CD8-positive, alpha-beta memory T cell (primary cell): Measurements from ENCODE around the gene CENPX. TPM values are rescaled to one million over a fixed set of nuclear protein-coding genes. Genes with fewer than 3 reads are reported as not detected.

Experiments used
- CTCF ChIA-PET: fragments of 350-600 bp; sonication (Branson Sonifier 250); formaldehyde crosslinking; loops from one replicate; lab custom pipeline; 2021; ENCODE audit warnings: antibody characterized with exemption; lab: Charles Lee
- POLR2A ChIA-PET: fragments of 350-600 bp; sonication (Branson Sonifier 250); formaldehyde crosslinking; loops from one replicate; lab custom pipeline; 2021; ENCODE audit warnings: antibody characterized with exemption; lab: Charles Lee
- DNase-seq, 5 donors: peaks; one replicate each; pipeline versions ENCODE4 v3.0.0 to v3.0.0-alpha.2; 2020 to 2022; ENCODE audit warnings: mixed read lengths in 1 of 5
- H3K27ac ChIP-seq: one replicate; pipeline ENCODE4 v1.7.0; 2013; ENCODE audit warnings: low read depth, mild to moderate bottlenecking, low read length, moderate library complexity
- H3K27me3 ChIP-seq: 2 replicates; pipeline ENCODE4 v1.7.0; 2013; ENCODE audit warnings: low read length, mild to moderate bottlenecking; ENCODE audit not compliant: insufficient read depth, poor library complexity, severe bottlenecking
- H3K36me3 ChIP-seq: 2 replicates; pipeline ENCODE4 v1.7.0; 2013; ENCODE audit warnings: mild to moderate bottlenecking, low read length, moderate library complexity; ENCODE audit not compliant: insufficient read depth
- H3K4me1 ChIP-seq: 2 replicates; pipeline ENCODE4 v1.7.0; 2013; ENCODE audit warnings: mild to moderate bottlenecking, low read length, moderate library complexity; ENCODE audit not compliant: insufficient read depth
- H3K4me3 ChIP-seq: 2 replicates; pipeline ENCODE4 v1.7.0; 2013; ENCODE audit warnings: mild to moderate bottlenecking, low read length
- H3K9me3 ChIP-seq: 2 replicates; pipeline ENCODE4 v1.7.0; 2013; ENCODE audit warnings: mild to moderate bottlenecking, low read length
- H3K27ac Mint-ChIP-seq, 8 donors: one replicate each; pipeline ENCODE4 v1.8.0; 2020 to 2021; ENCODE audit warnings: mixed read lengths in 8 of 8, mild to moderate bottlenecking in 6 of 8, inconsistent platforms in 3 of 8, moderate library complexity in 3 of 8
- H3K27me3 Mint-ChIP-seq, 2 donors: one replicate each; pipeline ENCODE4 v1.8.0; 2020 to 2021; ENCODE audit warnings: mixed read lengths in 2 of 2, mild to moderate bottlenecking in 1 of 2, moderate library complexity in 1 of 2
- H3K36me3 Mint-ChIP-seq, 3 donors: one replicate each; pipeline ENCODE4 v1.8.0; 2020 to 2021; ENCODE audit warnings: mixed read lengths in 3 of 3, inconsistent platforms in 1 of 3, mild to moderate bottlenecking in 1 of 3
- H3K4me1 Mint-ChIP-seq, 3 donors: one replicate each; pipeline ENCODE4 v1.8.0; 2020 to 2021; ENCODE audit warnings: mixed read lengths in 3 of 3, inconsistent platforms in 1 of 3, mild to moderate bottlenecking in 1 of 3
- H3K4me3 Mint-ChIP-seq, 7 donors: one replicate each; pipeline ENCODE4 v1.8.0; 2020 to 2021; ENCODE audit warnings: mixed read lengths in 7 of 7, mild to moderate bottlenecking in 6 of 7, moderate library complexity in 4 of 7, inconsistent platforms in 2 of 7
- H3K9me3 Mint-ChIP-seq, 5 donors: one replicate each; pipeline ENCODE4 v1.8.0; 2020 to 2022; ENCODE audit warnings: mixed read lengths in 5 of 5, mild to moderate bottlenecking in 3 of 5, moderate library complexity in 2 of 5, inconsistent platforms in 1 of 5
- polyA plus RNA-seq: library from polyadenylated mRNA; unstranded; fragments of 300-500 nt; fragmentation: Illumina TruSeq; gene quantifications from one replicate; pipeline ENCODE4 v1.2.3, GENCODE V29; 2021
- total RNA-seq, 2 experiments: library from RNA; stranded (reverse); gene quantifications; one replicate each; pipeline ENCODE4 v1.2.3, GENCODE V29; 2021

Gene CENPX
- total and polyA plus RNA-seq, 3 experiments from 2014 or later, result 56.7 to 158 (median 143) TPM

GRCh38 chr17:82062984-82063368, 40.3 kb upstream of the CENPX start:
- Mint-ChIP-seq H3K4me1 (peaks cover 8 to 19% (median 11%) of the 10 kb centered on the region in 3 donors), H3K4me3 (peak overlapping the region in 2 of 7 donors; percentile 15 to 72), H3K27ac (no peak overlapping the region), H3K9me3 (no peaks in the 10 kb centered on the region), H3K36me3 (peaks cover 0 to 44% (median 0%) of the 10 kb centered on the region in 3 donors), H3K27me3 (no peaks in the 10 kb centered on the region)
- CTCF ChIA-PET, result no interaction called here
- DNase-seq, result no peak
- H3K36me3 ChIP-seq, result no peaks in the 10 kb centered on the region
- POLR2A ChIA-PET, result no interaction called here
- no peak overlapping the region for H3K4me3 ChIP-seq
- no peak overlapping the region for H3K27ac ChIP-seq
- no peaks in the 10 kb centered on the region for H3K9me3 ChIP-seq
- peaks cover 27% of the 10 kb centered on the region for H3K4me1 ChIP-seq
- H3K27me3 ChIP-seq, result no peaks in the 10 kb centered on the region

GRCh38 chr17:82062076-82062983, 39.7 kb upstream of the CENPX start:
- peaks cover 8 to 19% (median 11%) of the 10 kb centered on the region in 3 donors for H3K4me1 Mint-ChIP-seq
- ChIA-PET CTCF (no interaction called here), POLR2A (no interaction called here)
- peak overlapping the region in 2 of 7 donors; percentile 13 to 28 for H3K4me3 Mint-ChIP-seq
- no peaks in the 10 kb centered on the region for H3K9me3 Mint-ChIP-seq
- peaks cover 0 to 50% (median 0%) of the 10 kb centered on the region in 3 donors for H3K36me3 Mint-ChIP-seq
- H3K4me3 ChIP-seq, result no peak overlapping the region
- no peaks in the 10 kb centered on the region for H3K27me3 ChIP-seq
- no peak overlapping the region for H3K27ac ChIP-seq
- H3K36me3 ChIP-seq, result no peaks in the 10 kb centered on the region
- H3K9me3 ChIP-seq, result no peaks in the 10 kb centered on the region
- peak overlapping the region in 3 of 8 donors; percentile 36 to 73 (median 47) for H3K27ac Mint-ChIP-seq
- DNase-seq, result no peak
- H3K27me3 Mint-ChIP-seq, result no peaks in the 10 kb centered on the region
- H3K4me1 ChIP-seq, result peaks cover 27% of the 10 kb centered on the region

DNA sequence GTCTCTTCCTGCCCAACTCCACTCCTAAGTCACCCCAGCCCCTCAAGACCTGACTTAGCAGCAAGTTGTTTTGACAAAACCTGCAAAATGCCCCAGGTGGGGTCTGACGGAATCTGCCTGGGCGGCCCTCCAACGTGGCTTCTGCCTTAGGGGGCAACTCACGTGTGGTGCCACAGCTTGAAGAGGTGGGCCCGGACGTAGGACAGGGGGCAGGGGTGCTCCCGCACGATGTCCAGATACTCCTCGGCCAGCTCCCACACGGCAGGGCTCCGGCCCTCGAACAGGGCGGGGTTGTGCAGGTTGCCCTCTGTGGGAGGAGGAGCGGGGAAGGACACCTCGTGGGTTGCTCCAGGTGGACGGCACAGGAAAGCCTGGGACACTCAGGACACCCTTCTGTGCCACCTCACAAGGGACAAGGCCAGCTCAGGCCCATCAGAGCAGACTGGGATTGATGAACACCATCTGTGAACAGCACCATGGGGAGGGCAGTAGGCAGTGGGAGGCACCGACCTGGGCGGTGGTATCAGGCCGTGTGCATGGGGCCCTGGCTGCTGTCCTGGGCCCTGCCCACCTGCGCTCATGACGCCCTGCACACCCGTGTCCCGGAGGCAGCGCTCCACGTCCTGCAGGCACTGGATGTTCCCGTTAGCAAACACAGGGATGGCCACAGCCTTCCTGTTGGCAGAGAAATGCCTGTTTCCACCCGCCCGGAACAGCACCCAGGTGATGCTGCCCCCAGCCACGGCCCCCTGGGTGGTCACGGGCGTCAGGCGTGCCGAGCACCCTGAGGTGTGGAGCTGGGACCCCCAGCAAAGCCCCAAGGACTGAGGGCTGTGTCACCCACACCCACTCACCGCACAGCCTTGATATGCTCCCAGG, 38.6 kb upstream of the CENPX start:
- Histone ChIP-seq H3K9me3 (no peaks in the 10 kb centered on the region), H3K27ac (no peak overlapping the region), H3K27me3 (no peaks in the 10 kb centered on the region), H3K4me1 (peaks cover 20% of the 10 kb centered on the region), H3K4me3 (no peak overlapping the region), H3K36me3 (no peaks in the 10 kb centered on the region)
- CTCF ChIA-PET, result no interaction called here
- no peak overlapping the region for H3K4me3 Mint-ChIP-seq
- POLR2A ChIA-PET, result no interaction called here
- H3K27me3 Mint-ChIP-seq, result no peaks in the 10 kb centered on the region
- H3K27ac Mint-ChIP-seq, result no peak overlapping the region
- peaks cover 7 to 16% (median 7%) of the 10 kb centered on the region in 3 donors for H3K4me1 Mint-ChIP-seq
- peaks cover 0 to 58% (median 0%) of the 10 kb centered on the region in 3 donors for H3K36me3 Mint-ChIP-seq
- H3K9me3 Mint-ChIP-seq, result no peaks in the 10 kb centered on the region
- no peak for DNase-seq

DNA sequence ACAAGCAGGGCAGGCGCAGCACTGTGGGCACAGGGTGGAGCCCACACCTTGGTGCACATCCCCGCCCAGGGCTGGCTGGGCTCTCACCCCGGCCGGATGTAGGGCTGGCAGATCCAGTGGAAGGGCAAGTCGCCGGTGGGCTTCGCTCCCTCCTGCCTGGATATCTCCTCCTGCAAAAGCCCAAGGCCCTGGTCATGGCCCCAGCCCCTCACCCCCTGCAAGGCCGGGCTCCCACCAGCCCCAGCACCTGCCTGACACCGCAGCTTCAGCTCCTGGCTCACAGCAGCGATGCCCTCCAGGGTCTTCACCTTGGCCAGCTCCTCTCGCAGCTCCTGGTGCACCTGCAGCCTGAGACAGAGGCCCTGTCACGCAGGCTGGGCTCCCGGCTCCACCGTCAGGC, 37.9 kb upstream of the CENPX start:
- H3K27ac ChIP-seq, result no peak overlapping the region
- no peak overlapping the region for H3K4me3 ChIP-seq
- peaks cover 16% of the 10 kb centered on the region for H3K4me1 ChIP-seq
- Mint-ChIP-seq H3K4me1 (peaks cover 4 to 12% (median 5%) of the 10 kb centered on the region in 3 donors), H3K9me3 (no peaks in the 10 kb centered on the region), H3K36me3 (peaks cover 0 to 64% (median 0%) of the 10 kb centered on the region in 3 donors), H3K27ac (no peak overlapping the region), H3K4me3 (no peak overlapping the region), H3K27me3 (no peaks in the 10 kb centered on the region)
- ChIA-PET POLR2A (no interaction called here), CTCF (no interaction called here)
- H3K27me3 ChIP-seq, result no peaks in the 10 kb centered on the region
- H3K36me3 ChIP-seq, result no peaks in the 10 kb centered on the region
- H3K9me3 ChIP-seq, result no peaks in the 10 kb centered on the region
- DNase-seq, result no peak

DNA sequence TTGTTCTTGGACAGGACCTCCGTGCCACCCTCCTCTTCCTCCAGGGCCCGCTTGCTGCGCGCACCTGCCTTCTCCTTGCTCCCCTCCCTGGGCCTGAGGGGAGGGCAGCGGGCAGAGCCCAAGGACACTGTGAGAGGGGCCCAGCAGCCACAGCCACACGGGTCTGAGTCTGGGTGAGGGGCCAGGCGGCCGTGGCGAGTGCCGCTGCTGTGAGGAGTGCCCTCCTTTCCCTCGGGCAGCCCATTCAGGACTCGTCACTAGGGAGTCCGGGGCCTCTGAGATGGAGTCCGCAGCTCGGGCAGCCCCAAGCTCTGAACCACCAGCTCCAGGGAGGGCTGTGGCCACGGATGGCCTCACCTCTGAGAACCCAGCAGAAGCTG, 37.3 kb upstream of the CENPX start:
- Mint-ChIP-seq H3K27ac (peak overlapping the region in 2 of 8 donors; percentile 16 to 50), H3K36me3 (peaks cover 0 to 69% (median 0%) of the 10 kb centered on the region in 3 donors), H3K4me1 (peaks cover 4 to 12% (median 5%) of the 10 kb centered on the region in 3 donors), H3K4me3 (no peak overlapping the region), H3K27me3 (no peaks in the 10 kb centered on the region), H3K9me3 (no peaks in the 10 kb centered on the region)
- ChIA-PET CTCF (no interaction called here), POLR2A (no interaction called here)
- Histone ChIP-seq H3K9me3 (no peaks in the 10 kb centered on the region), H3K27me3 (no peaks in the 10 kb centered on the region), H3K36me3 (no peaks in the 10 kb centered on the region), H3K4me1 (peaks cover 16% of the 10 kb centered on the region), H3K27ac (no peak overlapping the region), H3K4me3 (no peak overlapping the region)
- no peak for DNase-seq

GRCh38 chr17:82059272-82060000, 36.8 kb upstream of the CENPX start:
- Histone ChIP-seq H3K36me3 (no peaks in the 10 kb centered on the region), H3K4me3 (no peak overlapping the region), H3K9me3 (no peaks in the 10 kb centered on the region), H3K27me3 (no peaks in the 10 kb centered on the region), H3K27ac (no peak overlapping the region), H3K4me1 (peaks cover 10% of the 10 kb centered on the region)
- Mint-ChIP-seq H3K4me3 (no peak overlapping the region), H3K4me1 (peaks cover 4 to 6% (median 5%) of the 10 kb centered on the region in 3 donors), H3K27me3 (no peaks in the 10 kb centered on the region), H3K36me3 (peaks cover 0 to 74% (median 0%) of the 10 kb centered on the region in 3 donors), H3K9me3 (no peaks in the 10 kb centered on the region), H3K27ac (peak overlapping the region in 1 of 8 donors; percentile 54)
- CTCF ChIA-PET, result no interaction called here
- POLR2A ChIA-PET, result no interaction called here
- no peak for DNase-seq

- POLR2A ChIA-PET, result no interaction called here
- no peak for DNase-seq
- no peaks in the 10 kb centered on the region for H3K9me3 Mint-ChIP-seq
- peaks cover 0 to 74% (median 0%) of the 10 kb centered on the region in 3 donors for H3K36me3 Mint-ChIP-seq
- Histone ChIP-seq H3K4me3 (no peak overlapping the region), H3K4me1 (peaks cover 5% of the 10 kb centered on the region), H3K27me3 (no peaks in the 10 kb centered on the region), H3K36me3 (no peaks in the 10 kb centered on the region), H3K27ac (no peak overlapping the region), H3K9me3 (no peaks in the 10 kb centered on the region)
- peak overlapping the region in 1 of 8 donors; percentile 21 for H3K27ac Mint-ChIP-seq
- no peak overlapping the region for H3K4me3 Mint-ChIP-seq
- CTCF ChIA-PET, result no interaction called here
- H3K27me3 Mint-ChIP-seq, result no peaks in the 10 kb centered on the region
- peaks cover 0 to under 1% (median 0%) of the 10 kb centered on the region in 3 donors for H3K4me1 Mint-ChIP-seq
These were observed 36.2 kb upstream of the CENPX start for GRCh38 chr17:82058855-82059249.
